Heart left ventricle (tissue), 13 donors: ENCODE results near the gene EPHA6.

Experiments
- POLR2A ChIP-seq, 2 donors: fragments of 450-650 bp; IDR thresholded peaks; one replicate each; pipeline ENCODE4 v1.6.1; 2017; ENCODE audit warnings: antibody characterized with exemption in 2 of 2, mild to moderate bottlenecking in 2 of 2, moderate library complexity in 2 of 2
- TF ChIP-seq, protein P1 (sequence below), 12 donors: fragments of 200-600 bp; sonication (generic) in 4 of 12; IDR thresholded peaks; one replicate each; pipeline versions ENCODE4 v1.5.0 to v1.8.0; 2018 to 2022; ENCODE audit warnings: antibody characterized with exemption in 12 of 12, mild to moderate bottlenecking in 5 of 12
- donor health status: ischemic (EF 13 %, LVEDD 7.1; RV severe dilation, severe dysfunction).
- donor health status: DM: no; HTN: yes; CAD: no.
- donor health status: DM: no; HTN: no; CAD: no.
- donor health status: ischemic (EF 25% LVEDD 6.9; RV normal size, moderate dysfunction).
- donor health status: ischemic (EF 25% LVEDD 5.7; RV mildly dilated, moderate dysfunction).
- donor health status: ischemic (EF 35%, LVEDD 5.7; RV mildly dilated, moderate dysfunction).
- donor health status: nonischemic (EF 11% LVEDD 7.7; RV severe dilation, severe dysfunction).
- donor health status: DM: yes; HTN: yes; CAD: no.
- donor health status: PGD.
- donor health status: ischemic (EF 29% LVEDD 5.4; RV normal size, mild dysfunction).
- donor health status: nonischemic (EF 23%, LVEDD 6.1; RV moderate dilation, normal function).

DNA sequence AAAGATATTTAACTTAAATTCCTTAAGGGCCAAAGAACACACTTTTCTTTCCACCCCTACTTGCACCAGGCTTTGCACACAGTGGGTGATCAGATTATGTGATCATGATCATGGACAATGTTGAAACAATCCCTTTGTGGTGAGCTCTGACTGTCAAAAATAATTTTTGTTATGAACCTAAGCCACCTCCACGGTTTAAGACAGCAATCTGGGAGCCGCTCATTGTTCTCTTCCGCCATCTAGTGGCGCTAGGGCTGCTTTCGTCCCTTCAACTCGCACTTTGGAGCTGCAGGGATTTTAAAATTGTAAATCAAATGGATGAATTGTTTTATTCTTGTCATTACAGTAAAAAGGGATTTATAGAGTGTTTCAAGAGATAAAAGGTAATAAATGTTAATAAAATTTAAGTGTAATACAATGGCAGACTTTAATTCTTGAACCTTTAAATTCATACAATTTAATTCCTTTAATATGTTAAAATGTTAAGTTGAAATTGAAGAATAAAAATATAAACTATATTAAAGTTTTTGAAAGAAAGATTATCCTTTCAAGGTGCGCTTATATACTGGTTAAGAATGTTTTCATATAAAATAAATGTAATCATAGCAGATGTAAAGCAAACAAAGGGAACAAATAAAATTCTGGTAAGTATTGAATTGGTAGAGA, 904.9 kb downstream of the EPHA6 start:
- TF ChIP-seq, protein P1, sequence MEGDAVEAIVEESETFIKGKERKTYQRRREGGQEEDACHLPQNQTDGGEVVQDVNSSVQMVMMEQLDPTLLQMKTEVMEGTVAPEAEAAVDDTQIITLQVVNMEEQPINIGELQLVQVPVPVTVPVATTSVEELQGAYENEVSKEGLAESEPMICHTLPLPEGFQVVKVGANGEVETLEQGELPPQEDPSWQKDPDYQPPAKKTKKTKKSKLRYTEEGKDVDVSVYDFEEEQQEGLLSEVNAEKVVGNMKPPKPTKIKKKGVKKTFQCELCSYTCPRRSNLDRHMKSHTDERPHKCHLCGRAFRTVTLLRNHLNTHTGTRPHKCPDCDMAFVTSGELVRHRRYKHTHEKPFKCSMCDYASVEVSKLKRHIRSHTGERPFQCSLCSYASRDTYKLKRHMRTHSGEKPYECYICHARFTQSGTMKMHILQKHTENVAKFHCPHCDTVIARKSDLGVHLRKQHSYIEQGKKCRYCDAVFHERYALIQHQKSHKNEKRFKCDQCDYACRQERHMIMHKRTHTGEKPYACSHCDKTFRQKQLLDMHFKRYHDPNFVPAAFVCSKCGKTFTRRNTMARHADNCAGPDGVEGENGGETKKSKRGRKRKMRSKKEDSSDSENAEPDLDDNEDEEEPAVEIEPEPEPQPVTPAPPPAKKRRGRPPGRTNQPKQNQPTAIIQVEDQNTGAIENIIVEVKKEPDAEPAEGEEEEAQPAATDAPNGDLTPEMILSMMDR (IDR thresholded peaks at IDR 0.05) = peak; percentile 74 to 95 (median 85)
- TF ChIP-seq POLR2A (IDR thresholded peaks at IDR 0.05) = no peak
